AG04450 (cell line): Measurements from ENCODE around the gene AUNIP. TPM values are rescaled to one million over a fixed set of nuclear protein-coding genes. Genes with fewer than 3 reads are reported as not detected.

Source experiments
- CTCF ChIA-PET: fragments of 300-600, 350-600 bp; formaldehyde crosslinking; extraction: SDS; loops from one replicate; lab custom pipeline; 2022; ENCODE audit warnings: antibody characterized with exemption, inconsistent platforms; lab: Charles Lee
- POLR2A ChIA-PET: fragments of 350-600 bp; formaldehyde crosslinking; extraction: SDS; loops from one replicate; lab custom pipeline; 2021; ENCODE audit warnings: antibody characterized with exemption, inconsistent platforms; lab: Yijun Ruan, JAX
- DNase-seq: peaks from one replicate; pipeline ENCODE4 v3.0.0-alpha.2; 2011; ENCODE audit warnings: low read depth, low spot score
- H3K27ac ChIP-seq: one replicate; pipeline ENCODE4 v1.5.1; 2012; ENCODE audit warnings: low read depth, low read length, control low read depth
- H3K27me3 ChIP-seq: one replicate; pipeline ENCODE4 v1.6.0; 2012; ENCODE audit warnings: low read length; ENCODE audit not compliant: control insufficient read depth, insufficient read depth
- H3K4me3 ChIP-seq: 2 replicates; pipeline ENCODE4 v1.5.1; 2011; ENCODE audit warnings: mild to moderate bottlenecking, low read depth, low read length, control low read depth
- H3K9me3 ChIP-seq: 2 replicates; pipeline ENCODE4 v1.5.1; 2012; ENCODE audit warnings: low read length; ENCODE audit not compliant: control insufficient read depth, insufficient read depth
- CTCF ChIP-seq: IDR thresholded peaks from 2 replicates; pipeline ENCODE4 v1.5.1; 2011; ENCODE audit warnings: low read depth, low read length, control low read depth, inconsistent platforms
- polyA plus RNA-seq: library from polyadenylated mRNA; depleted of rRNA; stranded (reverse); fragments of >200 nt; gene quantifications from 2 replicates; pipeline ENCODE4 v1.2.3, GENCODE V29; 2011

Gene AUNIP
- polyA plus RNA-seq, 1 experiment = 0.97 TPM

GRCh38 chr1:25869909-25870606 is 10.8 kb upstream of the AUNIP start:
- TF ChIP-seq CTCF = no peak
- no peak overlapping the region for H3K4me3 ChIP-seq
- H3K27ac ChIP-seq = no peak overlapping the region
- H3K9me3 ChIP-seq = no peaks in the 10 kb centered on the region
- ChIA-PET POLR2A (no interaction called here), CTCF (interaction anchor here (0.6 to 1.2 kb wide), 2 partner anchors 14 to 26 kb away, joined by 3 to 5 read pairs; no protein-coding TSS in a partner anchor)
- H3K27me3 ChIP-seq = no peaks in the 10 kb centered on the region
- no peak for DNase-seq

GRCh38 chr1:25867210-25867991 is 8.1 kb upstream of the AUNIP start:
- TF ChIP-seq CTCF = no peak
- CTCF ChIA-PET = interaction anchor here (0.6 to 1.5 kb wide), 3 partner anchors 8 to 258 kb away, joined by 3 to 5 read pairs (median 3); partner anchors contain the start of gene PAQR7
- Histone ChIP-seq H3K27me3 (no peaks in the 10 kb centered on the region), H3K4me3 (no peak overlapping the region), H3K9me3 (no peaks in the 10 kb centered on the region; the same call in 1 of the 2 replicates), H3K27ac (no peak overlapping the region)
- POLR2A ChIA-PET = no interaction called here
- DNase-seq = no peak

GRCh38 chr1:25866288-25866687 is 7.0 kb upstream of the AUNIP start:
- ChIA-PET POLR2A (no interaction called here), CTCF (interaction anchor here (1.0 kb wide), 1 partner anchor 9 kb away, joined by 3 read pairs; the partner anchor contains the start of gene PAQR7)
- Histone ChIP-seq H3K27ac (no peak overlapping the region), H3K27me3 (no peaks in the 10 kb centered on the region), H3K4me3 (no peak overlapping the region), H3K9me3 (no peaks in the 10 kb centered on the region; the same call in 1 of the 2 replicates)
- TF ChIP-seq CTCF = no peak
- DNase-seq = no peak

- ChIA-PET CTCF (interaction anchor here (0.7 to 1.3 kb wide), 3 partner anchors 31 to 291 kb away, joined by 3 read pairs; no protein-coding TSS in a partner anchor), POLR2A (no interaction called here)
- no peak for DNase-seq
- Histone ChIP-seq H3K9me3 (no peaks in the 10 kb centered on the region; the same call in 1 of the 2 replicates), H3K4me3 (no peak overlapping the region), H3K27ac (no peak overlapping the region), H3K27me3 (no peaks in the 10 kb centered on the region)
- no peak for TF ChIP-seq CTCF
These were observed 5.2 kb upstream of the AUNIP start for GRCh38 chr1:25864434-25864833.
